ENCODE data around the gene TBC1D22A.

The TBC1D22A gene

DNA sequence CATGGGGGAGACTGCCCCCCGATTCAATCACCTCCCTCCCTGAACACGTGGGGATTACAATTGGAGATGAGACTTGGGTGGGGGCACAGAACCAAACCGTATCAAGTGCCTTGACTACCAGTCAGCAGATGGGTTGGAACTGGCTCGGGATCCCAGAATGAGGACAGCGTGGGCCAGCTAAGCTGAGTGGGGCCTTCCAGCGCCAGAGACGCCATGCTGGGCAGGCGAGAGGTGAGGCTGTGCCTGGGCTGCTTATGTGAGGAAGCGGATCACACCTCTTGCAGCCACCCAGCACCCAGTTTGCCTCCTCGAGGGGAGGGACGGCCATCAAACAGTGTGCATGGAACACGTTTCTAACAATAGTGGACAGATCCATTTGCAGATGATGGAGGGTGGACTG lies 195.1 kb downstream of the TBC1D22A start:
- TF ChIP-seq, protein P1, sequence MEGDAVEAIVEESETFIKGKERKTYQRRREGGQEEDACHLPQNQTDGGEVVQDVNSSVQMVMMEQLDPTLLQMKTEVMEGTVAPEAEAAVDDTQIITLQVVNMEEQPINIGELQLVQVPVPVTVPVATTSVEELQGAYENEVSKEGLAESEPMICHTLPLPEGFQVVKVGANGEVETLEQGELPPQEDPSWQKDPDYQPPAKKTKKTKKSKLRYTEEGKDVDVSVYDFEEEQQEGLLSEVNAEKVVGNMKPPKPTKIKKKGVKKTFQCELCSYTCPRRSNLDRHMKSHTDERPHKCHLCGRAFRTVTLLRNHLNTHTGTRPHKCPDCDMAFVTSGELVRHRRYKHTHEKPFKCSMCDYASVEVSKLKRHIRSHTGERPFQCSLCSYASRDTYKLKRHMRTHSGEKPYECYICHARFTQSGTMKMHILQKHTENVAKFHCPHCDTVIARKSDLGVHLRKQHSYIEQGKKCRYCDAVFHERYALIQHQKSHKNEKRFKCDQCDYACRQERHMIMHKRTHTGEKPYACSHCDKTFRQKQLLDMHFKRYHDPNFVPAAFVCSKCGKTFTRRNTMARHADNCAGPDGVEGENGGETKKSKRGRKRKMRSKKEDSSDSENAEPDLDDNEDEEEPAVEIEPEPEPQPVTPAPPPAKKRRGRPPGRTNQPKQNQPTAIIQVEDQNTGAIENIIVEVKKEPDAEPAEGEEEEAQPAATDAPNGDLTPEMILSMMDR (IDR thresholded peaks at IDR 0.05; ENCODE audit: poor library complexity, severe bottlenecking), result no peak
- Histone ChIP-seq H3K4me3 (ENCODE audit: severe bottlenecking) (no peak overlapping the region), H3K9me3 (ENCODE audit: severe bottlenecking) (no peaks in the 10 kb centered on the region), H3K4me1 (ENCODE audit: insufficient read depth, poor library complexity, severe bottlenecking) (no peaks in the 10 kb centered on the region), H3K36me3 (ENCODE audit: low read depth) (no peaks in the 10 kb centered on the region; the same call in 1 of the 2 replicates), H3K27ac (ENCODE audit: poor library complexity, severe bottlenecking) (no peak overlapping the region), H3K27me3 (ENCODE audit: insufficient read depth, poor library complexity, severe bottlenecking) (no peaks in the 10 kb centered on the region)
- DNase-seq (ENCODE audit: low spot score) (no peak), ATAC-seq (ENCODE audit: low read depth) (no peak)

DNA sequence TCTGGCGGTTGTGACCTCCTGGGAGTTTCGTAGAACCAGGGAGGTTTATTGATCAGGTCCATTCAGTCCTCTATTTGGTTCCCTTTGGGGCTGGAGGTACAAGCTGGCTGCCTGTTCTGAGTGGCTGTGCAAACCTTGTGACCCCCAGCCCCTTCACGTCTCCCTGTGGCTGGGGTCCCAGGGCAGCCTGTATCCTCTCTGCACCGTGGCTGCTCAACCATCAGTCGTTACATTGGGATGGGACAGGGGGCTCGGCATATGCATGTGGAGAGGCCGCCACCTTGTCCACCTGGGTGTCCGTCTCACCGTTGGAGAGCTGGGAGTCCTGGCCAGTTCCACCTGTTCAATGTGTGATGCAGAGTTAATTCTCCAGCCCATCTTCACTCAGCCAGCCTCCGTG lies 195.7 kb downstream of the TBC1D22A start:
- no peaks in the 10 kb centered on the region; the same call in 1 of the 2 replicates for H3K36me3 ChIP-seq (ENCODE audit: low read depth)
- DNase-seq (ENCODE audit: low spot score), result no peak
- no peak overlapping the region for H3K27ac ChIP-seq (ENCODE audit: poor library complexity, severe bottlenecking)
- TF ChIP-seq, protein P1 (IDR thresholded peaks at IDR 0.05; ENCODE audit: poor library complexity, severe bottlenecking), result no peak
- no peak for ATAC-seq (ENCODE audit: low read depth)
- H3K9me3 ChIP-seq (ENCODE audit: severe bottlenecking), result no peaks in the 10 kb centered on the region
- H3K4me3 ChIP-seq (ENCODE audit: severe bottlenecking), result no peak overlapping the region
- H3K4me1 ChIP-seq (ENCODE audit: insufficient read depth, poor library complexity, severe bottlenecking), result no peaks in the 10 kb centered on the region
- no peaks in the 10 kb centered on the region for H3K27me3 ChIP-seq (ENCODE audit: insufficient read depth, poor library complexity, severe bottlenecking)

DNA sequence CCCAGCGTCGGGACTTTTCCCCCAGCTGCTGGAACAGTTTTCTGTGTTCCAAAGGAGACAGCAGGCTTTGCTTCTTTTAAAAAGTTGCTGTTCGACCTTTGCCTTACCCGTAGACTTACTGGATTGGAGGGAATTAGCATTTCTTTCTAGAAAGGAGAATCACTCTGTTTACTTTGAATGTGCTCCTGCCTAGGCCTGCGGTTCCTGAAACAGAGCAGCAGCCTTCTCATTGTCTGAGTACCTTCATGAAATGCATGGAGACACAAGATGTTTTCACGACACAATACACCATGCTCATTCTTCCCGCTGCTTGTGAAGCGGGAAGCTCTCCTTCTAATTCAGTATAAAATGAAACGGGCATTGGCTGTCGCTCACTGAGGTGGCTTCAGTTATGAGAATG lies 196.2 kb downstream of the TBC1D22A start:
- DNase-seq (ENCODE audit: low spot score) (no peak), ATAC-seq (ENCODE audit: low read depth) (no peak)
- H3K4me3 ChIP-seq (ENCODE audit: severe bottlenecking), result no peak overlapping the region
- TF ChIP-seq, protein P1 (IDR thresholded peaks at IDR 0.05; ENCODE audit: poor library complexity, severe bottlenecking), result no peak
- no peaks in the 10 kb centered on the region for H3K4me1 ChIP-seq (ENCODE audit: insufficient read depth, poor library complexity, severe bottlenecking)
- H3K9me3 ChIP-seq (ENCODE audit: severe bottlenecking), result no peaks in the 10 kb centered on the region
- H3K36me3 ChIP-seq (ENCODE audit: low read depth), result no peaks in the 10 kb centered on the region; the same call in 1 of the 2 replicates
- no peaks in the 10 kb centered on the region for H3K27me3 ChIP-seq (ENCODE audit: insufficient read depth, poor library complexity, severe bottlenecking)
- no peak overlapping the region for H3K27ac ChIP-seq (ENCODE audit: poor library complexity, severe bottlenecking)

DNA sequence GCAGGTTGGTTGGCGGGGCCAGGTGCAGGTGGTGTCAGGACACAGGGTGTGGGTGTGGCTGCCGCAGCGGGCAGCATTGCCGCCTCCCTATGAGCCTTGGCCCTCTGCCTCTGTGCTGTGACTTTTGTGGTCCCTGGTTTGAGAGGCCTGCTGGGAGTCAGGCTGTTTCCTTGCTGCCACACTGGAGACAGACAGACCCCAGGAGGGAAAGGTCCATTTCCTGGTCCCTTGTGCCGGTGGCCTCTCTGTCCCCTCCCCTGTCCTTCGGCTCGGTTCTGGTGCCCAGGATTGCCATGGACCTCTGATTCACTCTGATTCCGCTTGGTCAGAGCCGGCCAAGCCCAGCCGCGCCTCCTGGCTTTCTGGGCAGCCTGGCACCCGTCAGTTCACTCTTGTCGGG lies 196.9 kb downstream of the TBC1D22A start:
- no peaks in the 10 kb centered on the region for H3K9me3 ChIP-seq (ENCODE audit: severe bottlenecking)
- no peak overlapping the region for H3K4me3 ChIP-seq (ENCODE audit: severe bottlenecking)
- DNase-seq (ENCODE audit: low spot score), result no peak
- no peaks in the 10 kb centered on the region for H3K4me1 ChIP-seq (ENCODE audit: insufficient read depth, poor library complexity, severe bottlenecking)
- TF ChIP-seq, protein P1 (IDR thresholded peaks at IDR 0.05; ENCODE audit: poor library complexity, severe bottlenecking), result no peak
- H3K27ac ChIP-seq (ENCODE audit: poor library complexity, severe bottlenecking), result no peak overlapping the region
- H3K27me3 ChIP-seq (ENCODE audit: insufficient read depth, poor library complexity, severe bottlenecking), result no peaks in the 10 kb centered on the region
- no peaks in the 10 kb centered on the region; the same call in 1 of the 2 replicates for H3K36me3 ChIP-seq (ENCODE audit: low read depth)
- no peak for ATAC-seq (ENCODE audit: low read depth)

DNA sequence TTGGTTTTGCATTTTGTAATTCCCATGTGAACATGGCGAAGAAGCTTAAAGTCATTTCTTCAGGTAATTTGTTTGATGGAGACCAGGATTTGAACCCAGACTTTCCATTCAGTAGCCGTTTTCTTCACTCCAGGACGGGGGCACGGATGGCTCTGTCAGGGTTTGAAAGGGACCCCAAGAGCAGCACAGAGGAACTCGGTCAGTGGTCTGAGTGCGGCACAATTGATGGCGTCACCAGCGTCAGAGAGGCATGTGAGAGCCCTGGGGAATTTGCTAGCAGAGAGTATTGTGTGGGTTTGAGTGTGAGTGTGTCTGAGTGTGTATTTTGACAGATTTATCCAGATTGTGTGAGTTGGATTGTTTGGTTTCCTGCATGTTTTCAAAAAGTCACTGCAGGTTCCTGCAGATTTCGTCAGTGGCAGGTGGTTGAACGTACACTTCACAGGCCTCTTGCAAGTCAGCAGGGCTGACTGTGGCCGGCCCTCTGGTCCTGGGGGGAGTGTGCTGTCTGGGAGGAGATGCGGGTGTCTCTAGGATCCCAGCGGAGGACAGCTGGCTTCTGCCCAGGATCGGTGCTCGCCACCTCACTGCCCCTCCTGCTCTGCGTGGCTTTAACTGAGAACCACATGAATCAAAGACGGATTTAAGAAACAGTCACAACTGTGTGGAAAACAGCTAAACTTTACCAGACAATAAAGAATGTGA lies 199.3 kb downstream of the TBC1D22A start:
- Histone ChIP-seq H3K9me3 (ENCODE audit: severe bottlenecking) (no peaks in the 10 kb centered on the region), H3K36me3 (ENCODE audit: low read depth) (no peaks in the 10 kb centered on the region), H3K4me3 (ENCODE audit: severe bottlenecking) (no peak overlapping the region), H3K27me3 (ENCODE audit: insufficient read depth, poor library complexity, severe bottlenecking) (no peaks in the 10 kb centered on the region), H3K27ac (ENCODE audit: poor library complexity, severe bottlenecking) (no peak overlapping the region), H3K4me1 (ENCODE audit: insufficient read depth, poor library complexity, severe bottlenecking) (no peaks in the 10 kb centered on the region)
- ATAC-seq (ENCODE audit: low read depth) (no peak), DNase-seq (ENCODE audit: low spot score) (no peak)
- TF ChIP-seq, protein P1 (IDR thresholded peaks at IDR 0.05; ENCODE audit: poor library complexity, severe bottlenecking), result no peak

Measured in RWPE2 (cell line).